Fibroblast of skin of abdomen (primary cell): Measurements from ENCODE around the gene HSD17B2.
A peak's percentile ranks its signal among the peaks of the same experiment; 100 is the strongest.
"Not testable (repeated sequence)": the region's sequence is repeated elsewhere in the genome, so short reads cannot be mapped to it uniquely, and the experiment has no call there.

ENCODE experiments used
- DNase-seq: peaks from one replicate; pipeline ENCODE4 v3.0.0-alpha.2; 2013

Gene HSD17B2

GRCh38 chr16:82082543-82083244 is 47.6 kb downstream of the HSD17B2 start:
- DNase-seq = peak; percentile 37

- no peak for DNase-seq
Measured at GRCh38 chr16:82083710-82084353, 48.8 kb downstream of the HSD17B2 start.

GRCh38 chr16:82085011-82085779 is 50.1 kb downstream of the HSD17B2 start:
- no peak for DNase-seq

GRCh38 chr16:82088483-82088882 is 53.4 kb downstream of the HSD17B2 start:
- peak; percentile 44 for DNase-seq

- peak; percentile 79 for DNase-seq
Measured at GRCh38 chr16:82091241-82091640, 56.2 kb downstream of the HSD17B2 start.

GRCh38 chr16:82092711-82093110 is 57.7 kb downstream of the HSD17B2 start:
- DNase-seq = peak; percentile 38

GRCh38 chr16:82093666-82094300 is 58.7 kb downstream of the HSD17B2 start:
- DNase-seq = no peak

- DNase-seq = no peak
Measured at GRCh38 chr16:82094942-82095540, 60.0 kb downstream of the HSD17B2 start.

GRCh38 chr16:82096641-82097040 is 61.6 kb downstream of the HSD17B2 start:
- DNase-seq = no peak

GRCh38 chr16:82105107-82105506 is 70.1 kb downstream of the HSD17B2 start:
- DNase-seq = no peak

- peak; percentile 22 for DNase-seq
Measured at GRCh38 chr16:82108100-82108499, 73.0 kb downstream of the HSD17B2 start.

GRCh38 chr16:82108774-82109173 is 73.7 kb downstream of the HSD17B2 start:
- DNase-seq = no peak

- DNase-seq = not testable (repeated sequence)
Measured at GRCh38 chr16:82109266-82109665, 74.2 kb downstream of the HSD17B2 start.

- no peak for DNase-seq
Measured at GRCh38 chr16:82111944-82112343, 76.9 kb downstream of the HSD17B2 start.

GRCh38 chr16:82113741-82114140 is 78.7 kb downstream of the HSD17B2 start:
- no peak for DNase-seq

- DNase-seq = no peak
Measured at GRCh38 chr16:82116535-82116934, 81.5 kb downstream of the HSD17B2 start.

GRCh38 chr16:82118749-82119148 is 83.7 kb downstream of the HSD17B2 start:
- no peak for DNase-seq

GRCh38 chr16:82119405-82119804 is 84.4 kb downstream of the HSD17B2 start:
- no peak for DNase-seq

- DNase-seq = no peak
Measured at GRCh38 chr16:82124651-82125050, 89.6 kb downstream of the HSD17B2 start.

- no peak for DNase-seq
Measured at GRCh38 chr16:82129881-82130280, 94.8 kb downstream of the HSD17B2 start.

- no peak for DNase-seq
Measured at GRCh38 chr16:82133798-82134197, 98.7 kb downstream of the HSD17B2 start.

- no peak for DNase-seq
Measured at GRCh38 chr16:82134846-82135245, 99.8 kb downstream of the HSD17B2 start.

GRCh38 chr16:82135844-82136243 is 100.8 kb downstream of the HSD17B2 start:
- no peak for DNase-seq
